ENCODE data around the gene LSS.
"Not testable (repeated sequence)": the region's sequence is repeated elsewhere in the genome, so short reads cannot be mapped to it uniquely, and the experiment has no call there.

Gene LSS

GRCh38 chr21:46185716-46186115, 42.9 kb downstream of the LSS start:
- no peak for DNase-seq (ENCODE audit: low spot score)

DNA sequence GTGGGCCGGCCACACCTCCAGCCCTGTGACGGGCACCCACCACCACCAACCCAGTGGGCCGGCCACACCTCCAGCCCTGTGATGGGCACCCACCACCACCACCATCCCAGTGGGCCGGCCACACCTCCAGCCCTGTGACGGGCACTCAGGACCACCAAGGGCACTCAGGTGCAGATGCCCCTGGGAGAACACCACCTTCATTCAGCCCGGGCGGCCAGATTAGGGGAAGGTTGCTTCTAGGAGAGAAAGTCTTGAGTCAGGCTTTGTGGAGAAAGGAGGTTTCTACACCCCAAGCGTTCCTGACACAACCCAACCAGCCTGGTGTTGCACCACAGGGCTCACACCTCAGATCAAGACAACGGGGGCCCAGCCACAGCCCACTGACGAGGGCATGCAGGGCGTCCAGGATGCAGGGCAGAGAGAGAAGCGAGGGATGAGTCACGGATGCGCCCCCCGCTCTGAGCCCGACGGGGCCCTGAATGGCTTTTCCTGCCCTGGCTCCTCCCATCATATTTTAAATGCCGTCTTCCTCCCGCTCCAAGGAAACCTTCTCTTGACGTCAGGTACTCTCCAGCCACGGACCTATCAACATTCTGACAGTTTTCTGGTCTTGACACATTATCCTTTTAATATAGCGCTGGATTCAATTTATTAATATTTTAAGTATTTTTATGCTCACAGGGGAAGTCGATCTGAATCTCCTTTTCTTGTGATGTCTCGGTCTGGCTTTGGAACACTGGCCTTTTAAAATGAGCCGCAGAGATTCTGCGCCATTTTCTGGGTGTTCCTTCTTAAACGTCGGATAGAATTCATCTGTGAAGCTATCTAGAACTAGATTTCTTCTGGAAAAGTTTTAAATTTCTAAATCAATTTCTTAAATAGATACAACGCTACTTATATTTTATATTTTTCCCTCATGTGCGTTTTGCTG, 43.7 kb downstream of the LSS start:
- DNase-seq (ENCODE audit: low spot score): peak; percentile 76

- DNase-seq (ENCODE audit: low spot score): peak; percentile 51
These were observed 44.5 kb downstream of the LSS start, which contains the start of gene SPATC1L for GRCh38 chr21:46183910-46184624. SPATC1L (minus strand) TSS chr21:46184459; CDS start chr21:46182816, 1,643 bp downstream.

GRCh38 chr21:46183337-46183909, 45.2 kb downstream of the LSS start:
- DNase-seq (ENCODE audit: low spot score): not testable (repeated sequence)

GRCh38 chr21:46182548-46183336, 45.8 kb downstream of the LSS start:
- DNase-seq (ENCODE audit: low spot score): no peak

GRCh38 chr21:46181953-46182547, 46.5 kb downstream of the LSS start:
- DNase-seq (ENCODE audit: low spot score): no peak

DNA sequence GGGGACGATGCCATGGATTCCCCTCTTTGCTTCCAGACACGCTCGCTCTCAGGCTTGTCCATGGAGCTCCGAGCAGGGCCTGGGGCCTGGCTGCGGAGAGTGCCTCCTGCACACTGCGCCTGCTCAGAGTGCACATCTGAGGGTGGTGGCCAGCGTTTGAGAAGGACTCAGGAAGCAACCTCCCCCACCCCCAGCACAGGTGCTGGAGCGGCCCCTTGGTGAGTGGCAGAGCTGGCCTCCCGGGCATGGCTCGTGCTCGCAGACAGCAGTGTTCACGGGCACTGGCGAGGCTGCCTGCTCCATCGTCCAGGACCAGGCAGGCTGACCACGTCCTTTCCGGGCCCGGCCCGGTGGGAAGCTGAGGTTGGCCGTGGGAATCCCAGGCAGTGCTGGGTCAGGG, 47.1 kb downstream of the LSS start:
- DNase-seq (ENCODE audit: low spot score): no peak

DNA sequence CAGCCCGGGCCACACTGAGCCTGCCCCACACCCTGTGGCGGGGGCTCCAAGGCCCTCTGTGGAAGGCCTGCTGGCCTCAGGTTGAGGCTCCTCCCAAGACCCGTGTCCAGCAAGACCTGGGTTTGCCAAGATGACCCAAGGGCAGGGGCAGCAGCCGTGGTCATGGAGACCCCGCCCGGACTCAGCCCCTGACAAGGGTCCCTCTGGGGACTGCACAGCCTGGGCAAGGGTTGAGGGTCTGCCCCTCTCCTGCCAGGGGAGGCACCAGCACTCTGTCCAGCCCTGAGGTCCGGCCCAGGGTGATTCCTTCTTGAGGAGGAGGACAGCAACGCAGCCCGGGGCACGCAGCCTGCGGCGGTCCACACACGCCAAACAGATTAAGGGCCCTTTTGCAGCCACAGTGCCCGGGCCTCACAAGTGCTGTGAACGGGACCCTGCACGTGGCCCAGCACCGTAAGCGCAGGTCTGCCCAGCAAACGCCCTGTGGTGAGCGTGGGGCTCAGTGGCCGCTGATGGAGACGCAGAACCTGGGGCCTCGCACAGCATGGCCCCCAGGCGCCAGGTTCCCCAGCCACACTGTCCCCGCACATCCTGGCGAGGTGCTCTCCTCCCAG, 47.7 kb downstream of the LSS start:
- no peak for DNase-seq (ENCODE audit: low spot score)

- no peak for DNase-seq (ENCODE audit: low spot score)
These were observed 48.4 kb downstream of the LSS start for GRCh38 chr21:46180079-46180722.

- DNase-seq (ENCODE audit: low spot score): no peak
These were observed 48.9 kb downstream of the LSS start for GRCh38 chr21:46179708-46180078.

GRCh38 chr21:46178961-46179360, 49.6 kb downstream of the LSS start:
- no peak for DNase-seq (ENCODE audit: low spot score)

DNA sequence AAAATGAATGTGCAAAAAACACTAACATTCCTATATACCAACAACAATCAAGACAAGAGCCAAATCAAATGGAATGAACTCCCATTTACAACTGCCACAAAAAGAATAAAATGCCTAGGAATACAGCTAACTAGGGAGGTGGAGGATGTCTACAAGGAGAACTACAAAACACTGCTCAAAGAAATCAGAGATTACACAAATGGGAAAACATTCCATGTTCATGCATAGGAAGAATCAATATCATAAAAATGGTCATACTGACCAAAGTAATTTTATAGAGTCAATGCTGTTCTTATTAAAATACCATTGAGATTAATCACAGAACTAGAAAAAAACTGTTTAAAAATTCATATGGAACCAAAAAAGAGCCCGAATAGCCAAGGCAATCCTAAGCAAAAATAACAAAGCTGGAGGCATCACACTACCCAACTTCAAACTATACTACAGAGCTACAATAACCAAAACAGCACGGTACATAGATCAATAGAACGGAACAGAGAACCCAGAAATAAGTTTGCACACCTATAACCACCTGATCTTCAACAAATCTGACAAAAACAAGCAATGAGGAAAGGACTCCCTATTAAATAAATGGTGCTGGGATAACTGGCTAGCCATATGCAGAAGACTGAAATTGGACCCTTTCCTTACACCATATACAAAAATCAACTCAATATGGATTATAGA, 52.0 kb downstream of the LSS start:
- not testable (repeated sequence) for DNase-seq (ENCODE audit: low spot score)

GRCh38 chr21:46173573-46173972, 55.0 kb downstream of the LSS start:
- DNase-seq (ENCODE audit: low spot score): no peak

DNA sequence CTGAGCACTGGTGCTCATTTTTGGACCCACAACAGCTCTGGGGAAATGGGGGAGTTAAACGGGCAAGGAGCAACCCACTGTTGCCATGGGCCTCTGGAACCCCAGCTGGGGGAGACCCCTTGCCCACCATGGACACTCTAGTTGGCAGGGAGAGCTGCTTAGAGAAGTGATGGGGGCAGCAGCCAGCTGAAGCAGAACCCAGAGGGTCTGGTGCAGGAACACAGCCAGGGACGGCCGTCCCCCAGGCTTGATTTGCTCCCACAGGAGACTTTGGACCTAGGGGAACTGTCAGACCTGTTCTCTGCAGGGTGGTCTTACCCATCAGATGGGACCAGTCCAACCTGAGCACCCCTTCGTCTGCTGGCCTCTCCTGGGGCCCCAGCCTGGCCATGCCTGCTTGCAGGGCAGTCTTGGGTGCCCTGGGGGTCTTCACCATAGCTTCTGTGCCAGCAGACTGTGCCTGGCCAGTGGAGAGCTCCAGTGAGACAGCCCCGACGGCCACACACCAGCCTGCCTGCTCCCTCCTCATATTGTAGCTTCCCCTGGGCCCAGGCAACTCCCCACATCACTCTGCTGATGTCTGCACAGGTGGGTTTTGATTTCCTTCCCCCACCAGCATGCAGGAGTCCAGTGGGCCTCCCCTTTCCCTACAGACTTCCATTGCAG, 55.6 kb downstream of the LSS start:
- no peak for DNase-seq (ENCODE audit: low spot score)

DNA sequence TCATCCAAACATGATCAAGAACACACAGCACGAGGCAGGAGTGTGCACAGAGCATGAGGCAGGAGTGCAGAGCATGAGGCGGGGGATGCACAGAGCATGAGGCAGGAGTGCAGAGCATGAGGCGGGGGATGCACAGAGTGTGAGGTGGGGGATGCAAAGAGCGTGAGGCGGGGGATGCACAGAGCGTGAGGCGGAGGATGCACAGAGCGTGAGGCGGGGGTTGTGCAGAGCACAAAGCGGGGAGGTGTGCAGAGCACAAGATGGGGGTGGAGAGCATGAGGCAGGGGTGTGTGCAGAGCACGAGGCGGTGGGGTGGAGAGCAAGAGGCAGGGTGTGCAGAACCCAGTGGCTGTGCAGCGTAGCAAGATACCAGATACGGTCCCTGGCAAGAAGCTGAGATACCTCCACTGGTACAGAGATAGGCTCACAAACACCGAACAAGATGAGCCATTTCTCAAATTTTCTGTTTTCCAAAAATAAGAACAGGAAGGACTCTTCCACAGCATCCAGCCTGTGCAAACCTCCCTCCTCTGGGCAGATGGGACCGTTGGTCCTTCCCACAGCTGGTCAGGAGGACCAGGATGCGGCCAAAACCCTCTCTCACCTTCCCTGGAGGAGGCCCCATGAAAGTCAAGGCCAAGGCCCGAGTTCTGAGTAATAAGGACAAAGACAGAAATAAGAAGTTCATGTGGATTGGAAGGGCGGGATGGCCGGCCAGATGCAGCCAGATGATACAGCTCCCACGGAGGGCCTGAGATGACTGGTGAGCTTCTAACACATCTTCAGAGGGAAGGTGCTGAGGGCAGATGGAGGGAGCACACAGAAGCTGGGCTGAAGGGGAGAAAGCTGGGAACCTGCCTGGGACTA, 56.3 kb downstream of the LSS start:
- no peak for DNase-seq (ENCODE audit: low spot score)

DNA sequence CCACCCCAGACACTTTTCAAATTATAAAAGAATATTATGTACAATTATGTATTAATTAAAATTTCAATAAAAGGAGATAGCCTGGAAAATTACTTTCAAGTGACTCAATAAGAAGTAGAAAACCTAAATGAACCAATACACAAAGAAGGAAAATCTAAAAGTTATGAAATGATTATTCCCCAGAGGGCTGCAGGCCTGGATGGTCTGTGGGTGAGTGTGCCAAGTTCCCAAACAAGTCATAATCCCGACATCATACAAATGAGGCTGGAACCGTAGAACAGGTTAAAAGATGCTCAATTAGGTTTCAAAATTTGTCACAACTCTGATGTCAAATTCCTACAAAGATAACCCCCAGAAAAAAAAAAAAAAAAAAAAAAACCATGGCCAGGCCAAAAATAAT, 57.0 kb downstream of the LSS start:
- no peak for DNase-seq (ENCODE audit: low spot score)

DNA sequence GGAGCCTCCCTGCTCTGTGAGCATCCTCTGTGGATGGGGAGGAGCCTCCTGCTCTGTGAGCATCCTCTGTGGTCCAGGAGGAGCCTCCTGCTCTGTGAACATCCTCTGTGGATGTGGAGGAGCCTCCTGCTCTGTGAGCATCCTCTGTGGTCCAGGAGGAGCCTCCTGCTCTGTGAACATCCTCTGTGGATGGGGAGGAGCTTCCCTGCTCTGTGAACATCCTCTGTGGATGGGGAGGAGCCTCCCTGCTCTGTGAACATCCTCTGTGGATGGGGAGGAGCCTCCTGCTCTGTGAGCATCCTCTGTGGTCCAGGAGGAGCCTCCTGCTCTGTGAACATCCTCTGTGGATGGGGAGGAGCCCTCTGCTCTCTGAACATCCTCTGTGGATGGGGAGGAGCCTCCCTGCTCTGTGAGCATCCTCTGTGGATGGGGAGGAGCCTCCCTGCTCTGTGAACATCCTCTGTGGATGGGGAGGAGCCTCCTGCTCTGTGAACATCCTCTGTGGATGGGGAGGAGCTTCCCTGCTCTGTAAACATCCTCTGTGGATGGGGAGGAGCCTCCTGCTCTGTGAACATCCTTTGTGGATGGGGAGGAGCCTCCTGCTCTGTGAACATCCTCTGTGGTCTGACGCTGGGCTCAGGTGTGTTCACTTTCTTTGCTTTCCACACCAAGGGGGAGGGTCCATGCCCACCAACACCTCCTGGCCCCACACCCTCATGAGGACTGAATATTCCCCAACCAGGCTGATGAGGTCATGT, 58.0 kb downstream of the LSS start:
- DNase-seq (ENCODE audit: low spot score): not testable (repeated sequence)
